GM23338 (cell line): ENCODE measurements around the gene CCT6A. TPM values are rescaled to one million over a fixed set of nuclear protein-coding genes. Genes with fewer than 3 reads are reported as not detected.
"Not testable (repeated sequence)": the region's sequence is repeated elsewhere in the genome, so short reads cannot be mapped to it uniquely, and the experiment has no call there.

Experiments used
- ATAC-seq: fragments of 200-7000 bp; cut with Tn5 transposase; 3 replicates; pipeline ENCODE4 v1.9.1; 2020
- DNase-seq: peaks from one replicate; pipeline ENCODE4 v3.0.0-alpha.2; 2015; ENCODE audit warnings: low spot score
- H2AFZ ChIP-seq: fragments of 200-600 bp; sonication (generic); 2 replicates; pipeline ENCODE4 v1.8.0; 2016; ENCODE audit warnings: antibody characterized with exemption, mild to moderate bottlenecking, moderate library complexity
- H3F3A ChIP-seq: fragments of 200-600 bp; sonication (generic); replicated peaks from 2 replicates; pipeline ENCODE4 v1.8.0; 2017; ENCODE audit warnings: antibody characterized with exemption, mixed run types, low read depth
- H3K27ac ChIP-seq: fragments of 200-600 bp; sonication (generic); 2 replicates; pipeline ENCODE4 v1.6.1; 2016; ENCODE audit warnings: low read depth
- H3K27me3 ChIP-seq: fragments of 200-600 bp; sonication (generic); 2 replicates; pipeline ENCODE4 v1.8.0; 2016; ENCODE audit warnings: mild to moderate bottlenecking, mixed run types, moderate library complexity; ENCODE audit not compliant: insufficient read depth
- H3K36me3 ChIP-seq: fragments of 200-600 bp; sonication (generic); 2 replicates; pipeline ENCODE4 v1.8.0; 2016; ENCODE audit warnings: mild to moderate bottlenecking; ENCODE audit not compliant: insufficient read depth
- H3K4me1 ChIP-seq: fragments of 200-600 bp; sonication (generic); 2 replicates; pipeline ENCODE4 v1.8.0; 2016; ENCODE audit warnings: mild to moderate bottlenecking, moderate library complexity; ENCODE audit not compliant: insufficient read depth
- H3K4me2 ChIP-seq: fragments of 200-600 bp; sonication (generic); 2 replicates; pipeline ENCODE4 v1.7.1; 2017; ENCODE audit warnings: mixed run types
- H3K4me3 ChIP-seq: fragments of 200-600 bp; sonication (generic); 2 replicates; pipeline ENCODE4 v1.6.1; 2016; ENCODE audit warnings: mixed run types
- H3K79me2 ChIP-seq: fragments of 200-600 bp; sonication (generic); replicated peaks from 2 replicates; pipeline ENCODE4 v1.8.0; 2017; ENCODE audit warnings: mild to moderate bottlenecking; ENCODE audit not compliant: insufficient read depth
- H3K9me2 ChIP-seq: fragments of 200-600 bp; sonication (generic); 2 replicates; pipeline ENCODE4 v1.8.0; 2017; ENCODE audit not compliant: insufficient read depth
- H4K20me1 ChIP-seq: fragments of 200-600 bp; sonication (generic); replicated peaks from 2 replicates; pipeline ENCODE4 v1.8.0; 2017; ENCODE audit warnings: mild to moderate bottlenecking; ENCODE audit not compliant: insufficient read depth
- H3K27ac Mint-ChIP-seq: 2 replicates; pipeline ENCODE4 v1.8.0; 2020; ENCODE audit warnings: inconsistent platforms, mild to moderate bottlenecking, moderate library complexity, mixed read lengths
- H3K27me3 Mint-ChIP-seq: 3 replicates; pipeline ENCODE4 v1.8.0; 2022; ENCODE audit warnings: low read depth, mild to moderate bottlenecking, moderate library complexity, mixed read lengths, inconsistent platforms; ENCODE audit not compliant: insufficient read depth, poor library complexity
- H3K36me3 Mint-ChIP-seq: 3 replicates; pipeline ENCODE4 v1.8.0; 2021; ENCODE audit warnings: low read depth, mild to moderate bottlenecking, inconsistent platforms, moderate library complexity, mixed read lengths
- H3K4me1 Mint-ChIP-seq: 3 replicates; pipeline ENCODE4 v1.8.0; 2020; ENCODE audit warnings: mild to moderate bottlenecking, inconsistent platforms, mixed read lengths
- H3K4me3 Mint-ChIP-seq: 3 replicates; pipeline ENCODE4 v1.8.0; 2021; ENCODE audit warnings: moderate library complexity, mild to moderate bottlenecking, inconsistent platforms, mixed read lengths
- H3K9me3 Mint-ChIP-seq: 3 replicates; pipeline ENCODE4 v1.8.0; 2020; ENCODE audit warnings: moderate library complexity, mild to moderate bottlenecking, inconsistent platforms, mixed read lengths
- CREB1 ChIP-seq: fragments of 250-450 bp; sonication (Bioruptor Pico); IDR thresholded peaks from 2 replicates; pipeline ENCODE4 v1.5.0; 2020; ENCODE audit warnings: low read depth, mild to moderate bottlenecking, moderate library complexity
- EZH2 ChIP-seq: fragments of 200-600 bp; sonication (generic); IDR thresholded peaks from one replicate; pipeline ENCODE4 v1.8.0; 2017; ENCODE audit warnings: antibody characterized with exemption, mild to moderate bottlenecking, low read depth; ENCODE audit not compliant: unreplicated experiment
- EZH2phosphoT487 ChIP-seq: fragments of 200-600 bp; sonication (generic); IDR thresholded peaks from one replicate; pipeline ENCODE4 v1.8.1; 2018; ENCODE audit warnings: antibody characterized with exemption; ENCODE audit not compliant: unreplicated experiment
- NANOG ChIP-seq: IDR thresholded peaks from 2 replicates; pipeline ENCODE4 v1.6.1; 2016; ENCODE audit warnings: antibody characterized with exemption, borderline replicate concordance
- POLR2AphosphoS5 ChIP-seq: IDR thresholded peaks from 2 replicates; pipeline ENCODE4 v1.6.1; 2016; ENCODE audit warnings: antibody characterized with exemption, low read depth
- ZNF114 ChIP-seq: fragments of 250-450 bp; sonication (Bioruptor Pico); IDR thresholded peaks from 2 replicates; pipeline ENCODE4 v1.5.0; 2020; ENCODE audit warnings: mild to moderate bottlenecking, moderate library complexity
- ZNF331 ChIP-seq: fragments of 250-450 bp; sonication (Bioruptor Pico); IDR thresholded peaks from 2 replicates; pipeline ENCODE4 v1.5.0; 2020; ENCODE audit warnings: low read depth, mild to moderate bottlenecking, moderate library complexity
- polyA plus RNA-seq: library from polyadenylated mRNA; unstranded; fragments of >200 nt; fragmentation: Nextera tagmentation; extraction: Ambion mirVana; gene quantifications from 2 replicates; pipeline ENCODE4 v1.2.1, GENCODE V29; 2016
- total RNA-seq: library from RNA; depleted of rRNA; stranded (reverse); fragments of >200 nt; shearing (Covaris generic); gene quantifications from 2 replicates; pipeline ENCODE4 v1.2.3, GENCODE V29; 2014
- TF ChIP-seq, protein P1 (sequence below): fragments of 250-450 bp; sonication (Bioruptor Pico); IDR thresholded peaks from 2 replicates; pipeline ENCODE4 v1.5.0; 2020; ENCODE audit warnings: mild to moderate bottlenecking, moderate library complexity
- TF ChIP-seq, protein P2 (sequence below): IDR thresholded peaks from 2 replicates; pipeline ENCODE4 v1.6.1; 2016; ENCODE audit warnings: antibody characterized with exemption
- TF ChIP-seq, protein P3 (sequence below): IDR thresholded peaks from one replicate; pipeline ENCODE4 v1.6.1; 2018; ENCODE audit warnings: antibody characterized with exemption; ENCODE audit not compliant: unreplicated experiment

CCT6A gene
- total and polyA plus RNA-seq, 2 experiments from 2014 or later = 266 to 505 TPM

DNA sequence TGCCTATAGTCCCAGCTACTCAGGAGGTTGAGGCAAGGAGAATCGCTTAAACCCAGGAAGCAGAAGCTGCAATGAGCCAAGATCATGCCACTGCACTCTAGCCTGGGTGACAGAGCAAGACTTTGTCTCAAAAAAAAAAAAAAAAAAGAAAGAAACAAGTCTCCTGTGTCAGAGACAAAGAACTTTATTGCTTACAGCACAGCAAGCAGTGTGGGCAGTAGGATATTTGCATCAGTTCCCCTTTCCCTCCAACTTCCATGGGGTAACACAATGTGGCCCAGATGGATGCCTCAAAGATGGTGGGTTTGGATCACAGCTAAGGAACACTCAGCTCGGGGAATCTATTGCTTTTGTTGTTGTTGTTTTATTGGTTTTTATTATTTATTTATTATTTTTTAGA is 5.8 kb upstream of the CCT6A start:
- H4K20me1 ChIP-seq, H3K9me3 Mint-ChIP-seq, H3K4me3 Mint-ChIP-seq, ATAC-seq, H3F3A ChIP-seq, H3K4me2 ChIP-seq, H2AFZ ChIP-seq, H3K36me3 ChIP-seq, DNase-seq, H3K27ac Mint-ChIP-seq, H3K4me1 ChIP-seq, H3K27me3 Mint-ChIP-seq, H3K27ac ChIP-seq, H3K4me1 Mint-ChIP-seq, H3K9me2 ChIP-seq, H3K27me3 ChIP-seq, H3K4me3 ChIP-seq: not testable (repeated sequence)
- H3K36me3 Mint-ChIP-seq = peaks cover 23% of the 10 kb centered on the region
- peaks cover 24% of the 10 kb centered on the region for H3K79me2 ChIP-seq

DNA sequence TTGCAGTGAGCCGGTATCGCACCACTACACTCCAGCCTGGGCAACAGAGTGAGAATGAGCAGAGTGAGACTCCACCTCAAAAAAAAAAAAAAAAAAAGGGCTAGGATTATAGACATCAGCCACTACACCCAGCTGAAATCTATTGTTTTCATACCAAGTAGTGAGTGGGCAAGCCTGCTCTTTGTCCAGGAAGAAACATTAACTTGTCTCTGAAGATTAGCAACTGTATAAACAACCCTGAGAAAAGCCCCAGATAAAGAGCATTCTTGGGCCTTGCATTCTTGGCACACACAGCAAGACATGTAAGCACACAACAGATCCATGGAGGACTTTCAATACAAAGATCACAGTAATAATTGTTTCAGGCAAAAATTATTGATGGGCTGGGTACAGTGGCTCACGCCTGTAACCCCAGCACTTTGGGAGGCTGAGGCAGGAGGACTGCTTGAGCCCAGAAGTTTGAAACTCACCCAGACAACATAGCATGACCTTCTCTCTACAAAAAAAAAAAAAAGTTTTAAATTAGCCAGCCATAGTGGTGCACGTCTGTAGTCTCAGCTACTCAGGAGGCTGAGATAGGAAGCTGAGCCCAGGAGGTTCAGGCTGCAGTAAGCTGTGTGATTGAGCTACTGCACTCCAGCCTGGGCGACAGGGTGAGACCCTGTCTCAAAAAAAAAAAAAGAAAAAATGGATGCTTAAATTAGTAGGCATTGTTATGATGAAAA is 4.7 kb upstream of the CCT6A start:
- Mint-ChIP-seq H3K27ac (no peak overlapping the region; the same call in 1 of the 2 replicates), H3K4me1 (no peaks in the 10 kb centered on the region; the same call in 2 of the 3 replicates), H3K36me3 (peaks cover 19% of the 10 kb centered on the region), H3K9me3 (no peaks in the 10 kb centered on the region), H3K4me3 (no peak overlapping the region), H3K27me3 (no peaks in the 10 kb centered on the region)
- Histone ChIP-seq H3K27me3 (no peaks in the 10 kb centered on the region), H3K4me2 (no peak overlapping the region), H3F3A (0 out of 2 replicates have a peak, but pooled peaks cover 4% of the 10 kb centered on the region), H4K20me1 (no peaks in the 10 kb centered on the region; the same call in none of the 2 replicates), H3K79me2 (peaks cover 30% of the 10 kb centered on the region), H2AFZ (no peak overlapping the region), H3K4me1 (peaks cover 6% of the 10 kb centered on the region; the same call in 1 of the 2 replicates), H3K27ac (no peak overlapping the region), H3K9me2 (no peaks in the 10 kb centered on the region), H3K36me3 (no peaks in the 10 kb centered on the region), H3K4me3 (no peak overlapping the region)
- no peak for ATAC-seq
- no peak for DNase-seq
- no peak for TF ChIP-seq EZH2
- TF ChIP-seq, protein P1, sequence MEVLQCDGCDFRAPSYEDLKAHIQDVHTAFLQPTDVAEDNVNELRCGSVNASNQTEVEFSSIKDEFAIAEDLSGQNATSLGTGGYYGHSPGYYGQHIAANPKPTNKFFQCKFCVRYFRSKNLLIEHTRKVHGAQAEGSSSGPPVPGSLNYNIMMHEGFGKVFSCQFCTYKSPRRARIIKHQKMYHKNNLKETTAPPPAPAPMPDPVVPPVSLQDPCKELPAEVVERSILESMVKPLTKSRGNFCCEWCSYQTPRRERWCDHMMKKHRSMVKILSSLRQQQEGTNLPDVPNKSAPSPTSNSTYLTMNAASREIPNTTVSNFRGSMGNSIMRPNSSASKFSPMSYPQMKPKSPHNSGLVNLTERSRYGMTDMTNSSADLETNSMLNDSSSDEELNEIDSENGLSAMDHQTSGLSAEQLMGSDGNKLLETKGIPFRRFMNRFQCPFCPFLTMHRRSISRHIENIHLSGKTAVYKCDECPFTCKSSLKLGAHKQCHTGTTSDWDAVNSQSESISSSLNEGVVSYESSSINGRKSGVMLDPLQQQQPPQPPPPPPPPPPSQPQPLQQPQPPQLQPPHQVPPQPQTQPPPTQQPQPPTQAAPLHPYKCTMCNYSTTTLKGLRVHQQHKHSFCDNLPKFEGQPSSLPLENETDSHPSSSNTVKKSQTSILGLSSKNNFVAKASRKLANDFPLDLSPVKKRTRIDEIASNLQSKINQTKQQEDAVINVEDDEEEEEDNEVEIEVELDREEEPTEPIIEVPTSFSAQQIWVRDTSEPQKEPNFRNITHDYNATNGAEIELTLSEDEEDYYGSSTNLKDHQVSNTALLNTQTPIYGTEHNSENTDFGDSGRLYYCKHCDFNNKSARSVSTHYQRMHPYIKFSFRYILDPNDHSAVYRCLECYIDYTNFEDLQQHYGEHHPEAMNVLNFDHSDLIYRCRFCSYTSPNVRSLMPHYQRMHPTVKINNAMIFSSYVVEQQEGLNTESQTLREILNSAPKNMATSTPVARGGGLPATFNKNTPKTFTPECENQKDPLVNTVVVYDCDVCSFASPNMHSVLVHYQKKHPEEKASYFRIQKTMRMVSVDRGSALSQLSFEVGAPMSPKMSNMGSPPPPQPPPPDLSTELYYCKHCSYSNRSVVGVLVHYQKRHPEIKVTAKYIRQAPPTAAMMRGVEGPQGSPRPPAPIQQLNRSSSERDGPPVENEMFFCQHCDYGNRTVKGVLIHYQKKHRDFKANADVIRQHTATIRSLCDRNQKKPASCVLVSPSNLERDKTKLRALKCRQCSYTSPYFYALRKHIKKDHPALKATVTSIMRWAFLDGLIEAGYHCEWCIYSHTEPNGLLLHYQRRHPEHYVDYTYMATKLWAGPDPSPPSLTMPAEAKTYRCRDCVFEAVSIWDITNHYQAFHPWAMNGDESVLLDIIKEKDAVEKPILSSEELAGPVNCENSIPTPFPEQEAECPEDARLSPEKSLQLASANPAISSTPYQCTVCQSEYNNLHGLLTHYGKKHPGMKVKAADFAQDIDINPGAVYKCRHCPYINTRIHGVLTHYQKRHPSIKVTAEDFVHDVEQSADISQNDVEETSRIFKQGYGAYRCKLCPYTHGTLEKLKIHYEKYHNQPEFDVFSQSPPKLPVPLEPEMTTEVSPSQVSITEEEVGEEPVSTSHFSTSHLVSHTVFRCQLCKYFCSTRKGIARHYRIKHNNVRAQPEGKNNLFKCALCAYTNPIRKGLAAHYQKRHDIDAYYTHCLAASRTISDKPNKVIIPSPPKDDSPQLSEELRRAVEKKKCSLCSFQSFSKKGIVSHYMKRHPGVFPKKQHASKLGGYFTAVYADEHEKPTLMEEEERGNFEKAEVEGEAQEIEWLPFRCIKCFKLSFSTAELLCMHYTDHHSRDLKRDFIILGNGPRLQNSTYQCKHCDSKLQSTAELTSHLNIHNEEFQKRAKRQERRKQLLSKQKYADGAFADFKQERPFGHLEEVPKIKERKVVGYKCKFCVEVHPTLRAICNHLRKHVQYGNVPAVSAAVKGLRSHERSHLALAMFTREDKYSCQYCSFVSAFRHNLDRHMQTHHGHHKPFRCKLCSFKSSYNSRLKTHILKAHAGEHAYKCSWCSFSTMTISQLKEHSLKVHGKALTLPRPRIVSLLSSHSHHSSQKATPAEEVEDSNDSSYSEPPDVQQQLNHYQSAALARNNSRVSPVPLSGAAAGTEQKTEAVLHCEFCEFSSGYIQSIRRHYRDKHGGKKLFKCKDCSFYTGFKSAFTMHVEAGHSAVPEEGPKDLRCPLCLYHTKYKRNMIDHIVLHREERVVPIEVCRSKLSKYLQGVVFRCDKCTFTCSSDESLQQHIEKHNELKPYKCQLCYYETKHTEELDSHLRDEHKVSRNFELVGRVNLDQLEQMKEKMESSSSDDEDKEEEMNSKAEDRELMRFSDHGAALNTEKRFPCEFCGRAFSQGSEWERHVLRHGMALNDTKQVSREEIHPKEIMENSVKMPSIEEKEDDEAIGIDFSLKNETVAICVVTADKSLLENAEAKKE (CRISPR knock-in tag) = no peak
- TF ChIP-seq ZNF331 (CRISPR knock-in tag) = no peak
- no peak for TF ChIP-seq NANOG
- TF ChIP-seq, protein P2, sequence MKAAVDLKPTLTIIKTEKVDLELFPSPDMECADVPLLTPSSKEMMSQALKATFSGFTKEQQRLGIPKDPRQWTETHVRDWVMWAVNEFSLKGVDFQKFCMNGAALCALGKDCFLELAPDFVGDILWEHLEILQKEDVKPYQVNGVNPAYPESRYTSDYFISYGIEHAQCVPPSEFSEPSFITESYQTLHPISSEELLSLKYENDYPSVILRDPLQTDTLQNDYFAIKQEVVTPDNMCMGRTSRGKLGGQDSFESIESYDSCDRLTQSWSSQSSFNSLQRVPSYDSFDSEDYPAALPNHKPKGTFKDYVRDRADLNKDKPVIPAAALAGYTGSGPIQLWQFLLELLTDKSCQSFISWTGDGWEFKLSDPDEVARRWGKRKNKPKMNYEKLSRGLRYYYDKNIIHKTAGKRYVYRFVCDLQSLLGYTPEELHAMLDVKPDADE = no peak
- TF ChIP-seq ZNF114 = no peak
- no peak for TF ChIP-seq CREB1 (CRISPR knock-in tag)
- TF ChIP-seq, protein P3, sequence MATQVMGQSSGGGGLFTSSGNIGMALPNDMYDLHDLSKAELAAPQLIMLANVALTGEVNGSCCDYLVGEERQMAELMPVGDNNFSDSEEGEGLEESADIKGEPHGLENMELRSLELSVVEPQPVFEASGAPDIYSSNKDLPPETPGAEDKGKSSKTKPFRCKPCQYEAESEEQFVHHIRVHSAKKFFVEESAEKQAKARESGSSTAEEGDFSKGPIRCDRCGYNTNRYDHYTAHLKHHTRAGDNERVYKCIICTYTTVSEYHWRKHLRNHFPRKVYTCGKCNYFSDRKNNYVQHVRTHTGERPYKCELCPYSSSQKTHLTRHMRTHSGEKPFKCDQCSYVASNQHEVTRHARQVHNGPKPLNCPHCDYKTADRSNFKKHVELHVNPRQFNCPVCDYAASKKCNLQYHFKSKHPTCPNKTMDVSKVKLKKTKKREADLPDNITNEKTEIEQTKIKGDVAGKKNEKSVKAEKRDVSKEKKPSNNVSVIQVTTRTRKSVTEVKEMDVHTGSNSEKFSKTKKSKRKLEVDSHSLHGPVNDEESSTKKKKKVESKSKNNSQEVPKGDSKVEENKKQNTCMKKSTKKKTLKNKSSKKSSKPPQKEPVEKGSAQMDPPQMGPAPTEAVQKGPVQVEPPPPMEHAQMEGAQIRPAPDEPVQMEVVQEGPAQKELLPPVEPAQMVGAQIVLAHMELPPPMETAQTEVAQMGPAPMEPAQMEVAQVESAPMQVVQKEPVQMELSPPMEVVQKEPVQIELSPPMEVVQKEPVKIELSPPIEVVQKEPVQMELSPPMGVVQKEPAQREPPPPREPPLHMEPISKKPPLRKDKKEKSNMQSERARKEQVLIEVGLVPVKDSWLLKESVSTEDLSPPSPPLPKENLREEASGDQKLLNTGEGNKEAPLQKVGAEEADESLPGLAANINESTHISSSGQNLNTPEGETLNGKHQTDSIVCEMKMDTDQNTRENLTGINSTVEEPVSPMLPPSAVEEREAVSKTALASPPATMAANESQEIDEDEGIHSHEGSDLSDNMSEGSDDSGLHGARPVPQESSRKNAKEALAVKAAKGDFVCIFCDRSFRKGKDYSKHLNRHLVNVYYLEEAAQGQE = no peak
- no peak for TF ChIP-seq EZH2phosphoT487
- TF ChIP-seq POLR2AphosphoS5 = no peak
